ENCODE data around the gene NR1D1.

The NR1D1 gene

DNA sequence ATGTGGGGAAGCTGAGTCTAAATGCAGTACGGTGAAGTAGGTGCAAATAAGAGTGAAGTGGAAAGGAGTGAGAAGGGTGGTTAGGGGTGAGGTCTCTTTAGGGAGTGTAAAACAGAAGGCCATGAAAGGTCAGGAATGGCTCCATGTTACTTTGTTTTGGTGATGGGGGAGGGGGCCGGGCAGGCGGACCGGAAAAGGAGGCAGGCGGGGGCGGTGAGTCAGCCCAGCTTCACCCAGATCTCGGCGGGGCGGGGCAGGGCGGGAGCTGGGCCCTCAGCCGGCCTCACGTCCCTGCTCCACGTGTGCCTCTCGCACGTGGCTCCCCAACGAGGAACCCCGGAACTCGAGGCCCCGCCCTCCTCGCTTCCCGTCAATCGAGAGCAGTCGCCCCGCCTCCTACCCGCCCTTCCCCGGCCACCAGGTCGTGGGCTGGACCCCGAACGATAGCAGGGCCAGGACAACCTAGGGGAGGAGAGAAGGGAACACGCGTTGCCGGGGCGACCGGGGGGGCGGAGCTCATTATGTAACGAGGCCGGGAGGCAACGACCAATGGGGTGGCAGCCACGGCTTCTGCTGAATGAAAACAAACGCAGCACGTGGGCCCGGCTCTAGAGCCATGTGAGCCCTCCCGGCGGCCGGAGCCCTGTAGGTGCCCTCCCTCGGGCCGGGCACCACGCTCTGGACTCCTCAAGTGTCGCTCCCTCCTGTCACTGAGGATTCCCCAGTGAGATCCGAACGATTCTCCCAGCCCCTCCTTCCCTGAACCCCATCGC lies 1.4 kb downstream of the NR1D1 start (continued):
- TF ChIP-seq, protein P1, sequence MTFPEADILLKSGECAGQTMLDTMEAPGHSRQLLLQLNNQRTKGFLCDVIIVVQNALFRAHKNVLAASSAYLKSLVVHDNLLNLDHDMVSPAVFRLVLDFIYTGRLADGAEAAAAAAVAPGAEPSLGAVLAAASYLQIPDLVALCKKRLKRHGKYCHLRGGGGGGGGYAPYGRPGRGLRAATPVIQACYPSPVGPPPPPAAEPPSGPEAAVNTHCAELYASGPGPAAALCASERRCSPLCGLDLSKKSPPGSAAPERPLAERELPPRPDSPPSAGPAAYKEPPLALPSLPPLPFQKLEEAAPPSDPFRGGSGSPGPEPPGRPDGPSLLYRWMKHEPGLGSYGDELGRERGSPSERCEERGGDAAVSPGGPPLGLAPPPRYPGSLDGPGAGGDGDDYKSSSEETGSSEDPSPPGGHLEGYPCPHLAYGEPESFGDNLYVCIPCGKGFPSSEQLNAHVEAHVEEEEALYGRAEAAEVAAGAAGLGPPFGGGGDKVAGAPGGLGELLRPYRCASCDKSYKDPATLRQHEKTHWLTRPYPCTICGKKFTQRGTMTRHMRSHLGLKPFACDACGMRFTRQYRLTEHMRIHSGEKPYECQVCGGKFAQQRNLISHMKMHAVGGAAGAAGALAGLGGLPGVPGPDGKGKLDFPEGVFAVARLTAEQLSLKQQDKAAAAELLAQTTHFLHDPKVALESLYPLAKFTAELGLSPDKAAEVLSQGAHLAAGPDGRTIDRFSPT (tag by site-specific recombination; IDR thresholded peaks at IDR 0.05): peak; percentile 66
- TF ChIP-seq, protein P2, sequence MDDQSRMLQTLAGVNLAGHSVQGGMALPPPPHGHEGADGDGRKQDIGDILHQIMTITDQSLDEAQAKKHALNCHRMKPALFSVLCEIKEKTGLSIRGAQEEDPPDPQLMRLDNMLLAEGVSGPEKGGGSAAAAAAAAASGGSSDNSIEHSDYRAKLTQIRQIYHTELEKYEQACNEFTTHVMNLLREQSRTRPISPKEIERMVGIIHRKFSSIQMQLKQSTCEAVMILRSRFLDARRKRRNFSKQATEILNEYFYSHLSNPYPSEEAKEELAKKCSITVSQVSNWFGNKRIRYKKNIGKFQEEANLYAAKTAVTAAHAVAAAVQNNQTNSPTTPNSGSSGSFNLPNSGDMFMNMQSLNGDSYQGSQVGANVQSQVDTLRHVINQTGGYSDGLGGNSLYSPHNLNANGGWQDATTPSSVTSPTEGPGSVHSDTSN (CRISPR knock-in tag; IDR thresholded peaks at IDR 0.05): no peak
- TF ChIP-seq WT1 (tag by site-specific recombination; IDR thresholded peaks at IDR 0.05): peak; percentile 83
- peak; percentile 73 for TF ChIP-seq ZBTB8A (tag by site-specific recombination; IDR thresholded peaks at IDR 0.05)
- TF ChIP-seq, protein P3, sequence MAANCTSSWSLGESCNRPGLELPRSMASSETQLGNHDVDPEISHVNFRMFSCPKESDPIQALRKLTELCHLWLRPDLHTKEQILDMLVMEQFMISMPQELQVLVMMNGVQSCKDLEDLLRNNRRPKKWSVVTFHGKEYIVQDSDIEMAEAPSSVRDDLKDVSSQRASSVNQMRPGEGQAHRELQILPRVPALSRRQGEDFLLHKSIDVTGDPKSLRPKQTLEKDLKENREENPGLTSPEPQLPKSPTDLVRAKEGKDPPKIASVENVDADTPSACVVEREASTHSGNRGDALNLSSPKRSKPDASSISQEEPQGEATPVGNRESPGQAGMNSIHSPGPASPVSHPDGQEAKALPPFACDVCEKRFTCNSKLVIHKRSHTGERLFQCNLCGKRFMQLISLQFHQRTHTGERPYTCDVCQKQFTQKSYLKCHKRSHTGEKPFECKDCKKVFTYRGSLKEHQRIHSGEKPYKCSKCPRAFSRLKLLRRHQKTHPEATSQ (tag by site-specific recombination; IDR thresholded peaks at IDR 0.05): no peak
- TF ChIP-seq ZFP37 (tag by site-specific recombination; IDR thresholded peaks at IDR 0.05): no peak
- TF ChIP-seq, protein P4, sequence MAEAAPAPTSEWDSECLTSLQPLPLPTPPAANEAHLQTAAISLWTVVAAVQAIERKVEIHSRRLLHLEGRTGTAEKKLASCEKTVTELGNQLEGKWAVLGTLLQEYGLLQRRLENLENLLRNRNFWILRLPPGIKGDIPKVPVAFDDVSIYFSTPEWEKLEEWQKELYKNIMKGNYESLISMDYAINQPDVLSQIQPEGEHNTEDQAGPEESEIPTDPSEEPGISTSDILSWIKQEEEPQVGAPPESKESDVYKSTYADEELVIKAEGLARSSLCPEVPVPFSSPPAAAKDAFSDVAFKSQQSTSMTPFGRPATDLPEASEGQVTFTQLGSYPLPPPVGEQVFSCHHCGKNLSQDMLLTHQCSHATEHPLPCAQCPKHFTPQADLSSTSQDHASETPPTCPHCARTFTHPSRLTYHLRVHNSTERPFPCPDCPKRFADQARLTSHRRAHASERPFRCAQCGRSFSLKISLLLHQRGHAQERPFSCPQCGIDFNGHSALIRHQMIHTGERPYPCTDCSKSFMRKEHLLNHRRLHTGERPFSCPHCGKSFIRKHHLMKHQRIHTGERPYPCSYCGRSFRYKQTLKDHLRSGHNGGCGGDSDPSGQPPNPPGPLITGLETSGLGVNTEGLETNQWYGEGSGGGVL (tag by site-specific recombination; IDR thresholded peaks at IDR 0.05): no peak; the same call in 1 of the 2 replicates
- no peak for TF ChIP-seq ZNF610 (tag by site-specific recombination; IDR thresholded peaks at IDR 0.05; ENCODE audit: borderline replicate concordance)
- TF ChIP-seq GLIS1 (tag by site-specific recombination; IDR thresholded peaks at IDR 0.05): peak; percentile 53; the same call in 1 of the 2 replicates
- no peak for TF ChIP-seq ZNF184 (tag by site-specific recombination; IDR thresholded peaks at IDR 0.05)
- no peak for TF ChIP-seq ZNF157 (tag by site-specific recombination; IDR thresholded peaks at IDR 0.05)
- TF ChIP-seq, protein P5, sequence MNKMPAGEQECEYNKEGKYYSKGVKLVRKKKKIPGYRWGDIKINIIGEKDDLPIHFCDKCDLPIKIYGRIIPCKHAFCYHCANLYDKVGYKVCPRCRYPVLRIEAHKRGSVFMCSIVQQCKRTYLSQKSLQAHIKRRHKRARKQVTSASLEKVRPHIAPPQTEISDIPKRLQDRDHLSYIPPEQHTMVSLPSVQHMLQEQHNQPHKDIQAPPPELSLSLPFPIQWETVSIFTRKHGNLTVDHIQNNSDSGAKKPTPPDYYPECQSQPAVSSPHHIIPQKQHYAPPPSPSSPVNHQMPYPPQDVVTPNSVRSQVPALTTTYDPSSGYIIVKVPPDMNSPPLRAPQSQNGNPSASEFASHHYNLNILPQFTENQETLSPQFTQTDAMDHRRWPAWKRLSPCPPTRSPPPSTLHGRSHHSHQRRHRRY (tag by site-specific recombination; IDR thresholded peaks at IDR 0.05): no peak
- no peak for TF ChIP-seq ZNF221 (tag by site-specific recombination; IDR thresholded peaks at IDR 0.05; ENCODE audit: borderline replicate concordance)
- TF ChIP-seq ZNF133 (tag by site-specific recombination; IDR thresholded peaks at IDR 0.05): no peak
- no peak for TF ChIP-seq ZNF560 (tag by site-specific recombination; IDR thresholded peaks at IDR 0.05; ENCODE audit: borderline replicate concordance)
- no peak for TF ChIP-seq ZNF664 (tag by site-specific recombination; IDR thresholded peaks at IDR 0.05)
- no peak for TF ChIP-seq ZNF791 (tag by site-specific recombination; IDR thresholded peaks at IDR 0.05)
- peak; percentile 72; the same call in 1 of the 2 replicates for TF ChIP-seq KLF16 (tag by site-specific recombination; IDR thresholded peaks at IDR 0.05)
- TF ChIP-seq ZNF660 (tag by site-specific recombination; IDR thresholded peaks at IDR 0.05): no peak
- TF ChIP-seq ZNF621 (tag by site-specific recombination; IDR thresholded peaks at IDR 0.05): no peak
- TF ChIP-seq YY2 (tag by site-specific recombination; IDR thresholded peaks at IDR 0.05): no peak; the same call in 1 of the 2 replicates
- TF ChIP-seq MZF1 (tag by site-specific recombination; IDR thresholded peaks at IDR 0.05; ENCODE audit: borderline replicate concordance): no peak; the same call in 1 of the 2 replicates
- TF ChIP-seq ZNF510 (tag by site-specific recombination; IDR thresholded peaks at IDR 0.05; ENCODE audit: insufficient replicate concordance): no peak
- TF ChIP-seq, protein P6, sequence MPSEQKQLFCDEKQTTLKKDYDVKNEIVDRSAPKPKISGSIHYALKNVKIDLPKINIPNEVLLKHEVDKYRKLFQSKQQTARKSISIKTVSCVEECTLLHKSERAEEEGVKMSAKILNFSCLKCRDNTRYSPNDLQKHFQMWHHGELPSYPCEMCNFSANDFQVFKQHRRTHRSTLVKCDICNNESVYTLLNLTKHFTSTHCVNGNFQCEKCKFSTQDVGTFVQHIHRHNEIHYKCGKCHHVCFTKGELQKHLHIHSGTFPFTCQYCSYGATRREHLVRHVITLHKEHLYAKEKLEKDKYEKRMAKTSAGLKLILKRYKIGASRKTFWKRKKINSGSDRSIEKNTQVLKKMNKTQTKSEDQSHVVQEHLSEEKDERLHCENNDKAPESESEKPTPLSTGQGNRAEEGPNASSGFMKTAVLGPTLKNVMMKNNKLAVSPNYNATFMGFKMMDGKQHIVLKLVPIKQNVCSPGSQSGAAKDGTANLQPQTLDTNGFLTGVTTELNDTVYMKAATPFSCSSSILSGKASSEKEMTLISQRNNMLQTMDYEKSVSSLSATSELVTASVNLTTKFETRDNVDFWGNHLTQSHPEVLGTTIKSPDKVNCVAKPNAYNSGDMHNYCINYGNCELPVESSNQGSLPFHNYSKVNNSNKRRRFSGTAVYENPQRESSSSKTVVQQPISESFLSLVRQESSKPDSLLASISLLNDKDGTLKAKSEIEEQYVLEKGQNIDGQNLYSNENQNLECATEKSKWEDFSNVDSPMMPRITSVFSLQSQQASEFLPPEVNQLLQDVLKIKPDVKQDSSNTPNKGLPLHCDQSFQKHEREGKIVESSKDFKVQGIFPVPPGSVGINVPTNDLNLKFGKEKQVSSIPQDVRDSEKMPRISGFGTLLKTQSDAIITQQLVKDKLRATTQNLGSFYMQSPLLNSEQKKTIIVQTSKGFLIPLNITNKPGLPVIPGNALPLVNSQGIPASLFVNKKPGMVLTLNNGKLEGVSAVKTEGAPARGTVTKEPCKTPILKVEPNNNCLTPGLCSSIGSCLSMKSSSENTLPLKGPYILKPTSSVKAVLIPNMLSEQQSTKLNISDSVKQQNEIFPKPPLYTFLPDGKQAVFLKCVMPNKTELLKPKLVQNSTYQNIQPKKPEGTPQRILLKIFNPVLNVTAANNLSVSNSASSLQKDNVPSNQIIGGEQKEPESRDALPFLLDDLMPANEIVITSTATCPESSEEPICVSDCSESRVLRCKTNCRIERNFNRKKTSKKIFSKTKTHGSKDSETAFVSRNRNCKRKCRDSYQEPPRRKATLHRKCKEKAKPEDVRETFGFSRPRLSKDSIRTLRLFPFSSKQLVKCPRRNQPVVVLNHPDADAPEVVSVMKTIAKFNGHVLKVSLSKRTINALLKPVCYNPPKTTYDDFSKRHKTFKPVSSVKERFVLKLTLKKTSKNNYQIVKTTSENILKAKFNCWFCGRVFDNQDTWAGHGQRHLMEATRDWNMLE (tag by site-specific recombination; conservative IDR thresholded peaks at IDR 0.05; ENCODE audit: low read depth): no peak
- TF ChIP-seq ZNF785 (tag by site-specific recombination; IDR thresholded peaks at IDR 0.05): no peak
- TF ChIP-seq ZNF776 (tag by site-specific recombination; IDR thresholded peaks at IDR 0.05; ENCODE audit: borderline replicate concordance): no peak
- peak; percentile 65 for TF ChIP-seq KLF8 (tag by site-specific recombination; IDR thresholded peaks at IDR 0.05)

Measured in HEK293 (cell line).